ENCODE data around the gene FZD8. TPM values are rescaled to one million over a fixed set of nuclear protein-coding genes. Genes with fewer than 3 reads are reported as not detected.

The FZD8 gene
- total and polyA plus RNA-seq, 4 donors, result 0.25 to 5.4 (median 3.0) TPM

DNA sequence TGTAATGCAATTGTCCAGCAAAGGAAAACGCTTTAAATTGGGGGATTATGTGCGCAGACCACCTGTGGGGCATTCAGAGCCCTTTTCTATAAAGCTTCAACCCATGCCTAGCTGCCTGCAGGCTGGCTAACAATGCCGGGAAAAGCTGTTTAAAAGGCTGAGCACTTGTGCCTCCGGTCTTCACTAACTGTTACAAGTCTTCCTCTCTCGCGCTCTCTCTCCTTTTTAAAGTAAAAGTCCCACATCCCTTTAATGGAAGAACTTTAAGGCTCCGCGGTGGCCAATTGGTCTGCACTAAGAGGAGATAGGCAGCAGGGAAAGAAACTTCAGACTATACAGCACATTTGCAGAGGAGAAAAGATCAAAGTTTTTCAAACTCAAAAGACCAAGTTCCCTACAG lies 4.6 kb downstream of the FZD8 start:
- Histone ChIP-seq H3K4me1 (ENCODE audit: control insufficient read depth in 4 of 4, insufficient read depth in 4 of 4, low read length in 3 of 4) (peaks cover 2 to 23% (median 14%) of the 10 kb centered on the region in 4 donors), H3K27me3 (ENCODE audit: control insufficient read depth in 4 of 4, insufficient read depth in 4 of 4, low read length in 3 of 4) (no peaks in the 10 kb centered on the region), H3K36me3 (ENCODE audit: control insufficient read depth in 4 of 4, insufficient read depth in 3 of 4, low read depth in 1 of 4, low read length in 3 of 4) (peaks cover 0 to 3% (median 0%) of the 10 kb centered on the region in 4 donors), H3K27ac (ENCODE audit: low read depth in 1 of 2, low read length in 2 of 2) (no peak overlapping the region), H3K9ac (ENCODE audit: low read depth in 1 of 2, low read length in 2 of 2) (no peak overlapping the region), H3K9me3 (ENCODE audit: control insufficient read depth in 4 of 4, low read length in 3 of 4) (no peaks in the 10 kb centered on the region), H3K4me3 (ENCODE audit: low read depth in 1 of 3, low read length in 3 of 3) (no peak overlapping the region)
- TF ChIP-seq EGR1 (IDR thresholded peaks at IDR 0.05; ENCODE audit: low read depth in 2 of 2) (no peak), YY1 (IDR thresholded peaks at IDR 0.05) (no peak), JUND (IDR thresholded peaks at IDR 0.05) (no peak), HNF4G (IDR thresholded peaks at IDR 0.05) (no peak), GABPA (IDR thresholded peaks at IDR 0.05 in 1 of 2, conservative IDR thresholded peaks at IDR 0.05 in 1 of 2) (no peak), RXRA (IDR thresholded peaks at IDR 0.05) (no peak)
- TF ChIP-seq, protein P1, sequence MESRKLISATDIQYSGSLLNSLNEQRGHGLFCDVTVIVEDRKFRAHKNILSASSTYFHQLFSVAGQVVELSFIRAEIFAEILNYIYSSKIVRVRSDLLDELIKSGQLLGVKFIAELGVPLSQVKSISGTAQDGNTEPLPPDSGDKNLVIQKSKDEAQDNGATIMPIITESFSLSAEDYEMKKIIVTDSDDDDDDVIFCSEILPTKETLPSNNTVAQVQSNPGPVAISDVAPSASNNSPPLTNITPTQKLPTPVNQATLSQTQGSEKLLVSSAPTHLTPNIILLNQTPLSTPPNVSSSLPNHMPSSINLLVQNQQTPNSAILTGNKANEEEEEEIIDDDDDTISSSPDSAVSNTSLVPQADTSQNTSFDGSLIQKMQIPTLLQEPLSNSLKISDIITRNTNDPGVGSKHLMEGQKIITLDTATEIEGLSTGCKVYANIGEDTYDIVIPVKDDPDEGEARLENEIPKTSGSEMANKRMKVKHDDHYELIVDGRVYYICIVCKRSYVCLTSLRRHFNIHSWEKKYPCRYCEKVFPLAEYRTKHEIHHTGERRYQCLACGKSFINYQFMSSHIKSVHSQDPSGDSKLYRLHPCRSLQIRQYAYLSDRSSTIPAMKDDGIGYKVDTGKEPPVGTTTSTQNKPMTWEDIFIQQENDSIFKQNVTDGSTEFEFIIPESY (IDR thresholded peaks at IDR 0.05), result no peak
- TF ChIP-seq, protein P2, sequence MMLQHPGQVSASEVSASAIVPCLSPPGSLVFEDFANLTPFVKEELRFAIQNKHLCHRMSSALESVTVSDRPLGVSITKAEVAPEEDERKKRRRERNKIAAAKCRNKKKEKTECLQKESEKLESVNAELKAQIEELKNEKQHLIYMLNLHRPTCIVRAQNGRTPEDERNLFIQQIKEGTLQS (IDR thresholded peaks at IDR 0.05), result no peak
- WGBS, result 56% methylated on average over 8 of the region's 8 CpGs
- no peak for DNase-seq (ENCODE audit: low spot score)

DNA sequence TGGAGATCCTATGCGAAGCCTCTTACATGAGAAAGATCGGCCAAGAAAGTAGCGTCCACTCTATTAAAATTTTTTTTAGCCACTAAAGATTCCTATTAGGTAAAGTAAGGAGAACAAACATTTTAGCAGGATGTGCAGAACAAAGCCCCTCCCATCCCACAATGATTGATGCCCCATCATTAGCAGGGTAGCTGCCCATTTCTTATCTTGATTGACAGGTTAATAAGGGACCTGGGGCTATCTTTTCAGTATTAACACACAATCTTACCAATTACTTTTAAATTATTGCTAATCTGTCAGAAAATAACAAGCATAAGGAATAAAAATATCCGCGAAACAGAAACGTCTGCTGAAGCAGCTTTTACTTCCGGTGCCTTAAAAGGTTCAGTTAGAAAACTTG lies 5.1 kb downstream of the FZD8 start:
- Histone ChIP-seq H3K9me3 (ENCODE audit: control insufficient read depth in 4 of 4, low read length in 3 of 4) (no peaks in the 10 kb centered on the region), H3K27me3 (ENCODE audit: control insufficient read depth in 4 of 4, insufficient read depth in 4 of 4, low read length in 3 of 4) (no peaks in the 10 kb centered on the region), H3K9ac (ENCODE audit: low read depth in 1 of 2, low read length in 2 of 2) (no peak overlapping the region), H3K27ac (ENCODE audit: low read depth in 1 of 2, low read length in 2 of 2) (no peak overlapping the region), H3K4me3 (ENCODE audit: low read depth in 1 of 3, low read length in 3 of 3) (no peak overlapping the region), H3K4me1 (ENCODE audit: control insufficient read depth in 4 of 4, insufficient read depth in 4 of 4, low read length in 3 of 4) (peaks cover 0 to 19% (median 13%) of the 10 kb centered on the region in 4 donors), H3K36me3 (ENCODE audit: control insufficient read depth in 4 of 4, insufficient read depth in 3 of 4, low read depth in 1 of 4, low read length in 3 of 4) (peaks cover 0 to 3% (median 0%) of the 10 kb centered on the region in 4 donors)
- no peak for DNase-seq (ENCODE audit: low spot score)
- WGBS, result 66% methylated on average over 7 of the region's 7 CpGs
- TF ChIP-seq GABPA (IDR thresholded peaks at IDR 0.05 in 1 of 2, conservative IDR thresholded peaks at IDR 0.05 in 1 of 2), result no peak
- TF ChIP-seq NR2F2 (IDR thresholded peaks at IDR 0.05), result no peak
- TF ChIP-seq YY1 (IDR thresholded peaks at IDR 0.05), result no peak
- no peak for TF ChIP-seq SP1 (IDR thresholded peaks at IDR 0.05)
- TF ChIP-seq HNF4G (IDR thresholded peaks at IDR 0.05), result no peak

DNA sequence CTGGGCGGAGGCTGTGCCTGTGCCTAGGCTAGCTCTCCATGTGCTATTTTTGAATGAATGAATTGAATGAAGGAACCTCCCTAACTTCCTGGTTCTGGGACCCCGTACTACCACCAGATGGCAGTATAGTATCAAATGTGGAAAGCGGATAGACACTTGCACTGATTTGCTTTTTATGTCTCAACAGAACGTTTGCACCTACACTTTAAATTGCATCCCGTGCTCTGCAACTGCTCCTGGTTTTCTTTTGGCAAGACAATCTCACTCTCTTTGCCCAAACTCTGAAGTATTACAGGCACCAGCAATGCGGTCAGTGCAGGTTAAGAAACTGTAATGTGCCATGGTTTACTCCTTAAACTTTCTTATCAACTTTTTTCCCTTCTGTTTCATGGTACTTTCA lies 6.5 kb downstream of the FZD8 start:
- WGBS, result 13% methylated on average over 6 of the region's 6 CpGs
- no peak overlapping the region for H3K27ac ChIP-seq (ENCODE audit: low read depth in 1 of 2, low read length in 2 of 2)
- H3K36me3 ChIP-seq (ENCODE audit: control insufficient read depth in 4 of 4, insufficient read depth in 3 of 4, low read depth in 1 of 4, low read length in 3 of 4), result peaks cover 0 to 3% (median 0%) of the 10 kb centered on the region in 4 donors
- TF ChIP-seq JUND (IDR thresholded peaks at IDR 0.05) (no peak), NR2F2 (IDR thresholded peaks at IDR 0.05) (no peak), FOXA1 (IDR thresholded peaks at IDR 0.05) (no peak), HNF4A (conservative IDR thresholded peaks at IDR 0.05) (no peak), FOXA2 (IDR thresholded peaks at IDR 0.05) (no peak), RAD21 (IDR thresholded peaks at IDR 0.05) (peak; percentile 96 to 97)
- TF ChIP-seq, protein P3, sequence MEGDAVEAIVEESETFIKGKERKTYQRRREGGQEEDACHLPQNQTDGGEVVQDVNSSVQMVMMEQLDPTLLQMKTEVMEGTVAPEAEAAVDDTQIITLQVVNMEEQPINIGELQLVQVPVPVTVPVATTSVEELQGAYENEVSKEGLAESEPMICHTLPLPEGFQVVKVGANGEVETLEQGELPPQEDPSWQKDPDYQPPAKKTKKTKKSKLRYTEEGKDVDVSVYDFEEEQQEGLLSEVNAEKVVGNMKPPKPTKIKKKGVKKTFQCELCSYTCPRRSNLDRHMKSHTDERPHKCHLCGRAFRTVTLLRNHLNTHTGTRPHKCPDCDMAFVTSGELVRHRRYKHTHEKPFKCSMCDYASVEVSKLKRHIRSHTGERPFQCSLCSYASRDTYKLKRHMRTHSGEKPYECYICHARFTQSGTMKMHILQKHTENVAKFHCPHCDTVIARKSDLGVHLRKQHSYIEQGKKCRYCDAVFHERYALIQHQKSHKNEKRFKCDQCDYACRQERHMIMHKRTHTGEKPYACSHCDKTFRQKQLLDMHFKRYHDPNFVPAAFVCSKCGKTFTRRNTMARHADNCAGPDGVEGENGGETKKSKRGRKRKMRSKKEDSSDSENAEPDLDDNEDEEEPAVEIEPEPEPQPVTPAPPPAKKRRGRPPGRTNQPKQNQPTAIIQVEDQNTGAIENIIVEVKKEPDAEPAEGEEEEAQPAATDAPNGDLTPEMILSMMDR (IDR thresholded peaks at IDR 0.05; ENCODE audit: low read depth, low read length, missing input control), result peak; percentile 91
- DNase-seq (ENCODE audit: low spot score), result no peak
- H3K9me3 ChIP-seq (ENCODE audit: control insufficient read depth in 4 of 4, low read length in 3 of 4), result no peaks in the 10 kb centered on the region
- no peak overlapping the region for H3K4me3 ChIP-seq (ENCODE audit: low read depth in 1 of 3, low read length in 3 of 3)
- H3K27me3 ChIP-seq (ENCODE audit: control insufficient read depth in 4 of 4, insufficient read depth in 4 of 4, low read length in 3 of 4), result no peaks in the 10 kb centered on the region
- H3K4me1 ChIP-seq (ENCODE audit: control insufficient read depth in 4 of 4, insufficient read depth in 4 of 4, low read length in 3 of 4), result peaks cover 0 to 12% (median 8%) of the 10 kb centered on the region in 4 donors
- H3K9ac ChIP-seq (ENCODE audit: low read depth in 1 of 2, low read length in 2 of 2), result no peak overlapping the region

Measured in liver (tissue), 9 donors.